Measurements from ENCODE around the gene SCLY. TPM values are rescaled to one million over a fixed set of nuclear protein-coding genes. Genes with fewer than 3 reads are reported as not detected.

The SCLY gene
- total and polyA plus RNA-seq, 2 of the 8 experiments (the other 6 are each of a cell fraction or from before 2014, with no cell fraction given): 79.0 to 79.5 TPM

DNA sequence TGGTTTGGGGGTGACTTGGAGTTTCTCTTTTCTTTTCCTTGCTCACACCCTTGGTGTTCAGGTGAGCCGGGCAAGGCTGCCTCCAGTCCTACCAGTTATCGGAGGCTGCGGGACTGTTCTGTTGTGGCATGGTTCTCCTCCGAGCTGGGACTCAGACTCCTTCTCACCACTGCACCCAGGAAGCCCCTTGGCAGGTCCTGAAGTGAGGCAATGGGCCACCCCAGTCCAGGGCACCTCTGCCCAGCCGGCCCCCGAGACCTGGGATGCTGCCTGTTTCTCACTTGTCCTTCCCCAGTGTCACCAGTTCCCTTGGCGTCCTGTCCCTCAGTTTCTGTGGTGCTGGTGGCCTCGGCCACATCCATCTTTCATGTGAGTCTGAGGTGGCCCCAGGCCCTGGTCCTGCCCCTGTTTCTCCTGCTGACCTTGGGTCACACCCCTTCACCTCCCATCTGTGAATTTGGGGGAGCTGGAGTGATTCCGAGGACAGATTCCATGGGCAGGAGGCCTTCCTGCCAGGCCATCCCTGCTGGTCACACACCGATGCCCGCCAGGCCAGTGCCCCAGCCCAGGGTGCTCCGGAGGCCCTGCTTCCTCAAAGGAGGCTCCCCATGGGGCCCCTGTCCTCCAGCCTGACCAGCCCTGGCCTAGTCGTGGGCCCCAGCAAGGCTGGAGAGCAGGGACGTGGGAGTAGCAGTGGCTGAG lies 71.1 kb downstream of the SCLY start:
- Histone ChIP-seq H4K91ac (replicated peaks; ENCODE audit: insufficient read length, low read length) (no peak overlapping the region), H3K4me1 (replicated peaks in 1 of 4; ENCODE audit: control insufficient read depth in 3 of 4, insufficient read depth in 4 of 4, low read length in 3 of 4) (peaks cover 0 to 13% (median 0%) of the 10 kb centered on the region in 4 experiments; a peak in 2 of 7 replicates), H3K4me3 (ENCODE audit: extremely low read depth in 1 of 4, insufficient read depth in 2 of 4, low read depth in 3 of 4, low read length in 4 of 4) (no peak overlapping the region), H4K8ac (ENCODE audit: extremely low read depth, insufficient read depth, low read length) (no peak overlapping the region), H3K36me3 (ENCODE audit: control insufficient read depth in 2 of 4, insufficient read depth in 4 of 4, low read length in 3 of 4) (no peaks in the 10 kb centered on the region), H2BK120ac (replicated peaks; ENCODE audit: low read depth, low read length) (no peak overlapping the region), H2BK20ac (ENCODE audit: low read length) (no peak overlapping the region), H2AK5ac (ENCODE audit: low read depth, low read length) (0 out of 2 replicates have a peak overlapping the region, but pooled peaks have one; percentile 82), H3K79me2 (ENCODE audit: control insufficient read depth in 1 of 2, insufficient read depth in 2 of 2, low read length in 2 of 2) (no peaks in the 10 kb centered on the region), H4K5ac (ENCODE audit: insufficient read length, low read depth, low read length) (no peak overlapping the region), H3K4ac (replicated peaks; ENCODE audit: insufficient read length, low read depth, low read length) (no peak overlapping the region), H3K18ac (ENCODE audit: extremely low read depth, low read length) (no peak overlapping the region), H2BK12ac (ENCODE audit: low read depth, low read length) (no peak overlapping the region), H3K9ac (replicated peaks in 1 of 4; ENCODE audit: extremely low read depth in 1 of 4, low read depth in 3 of 4, low read length in 3 of 4) (no peak overlapping the region), H3K23me2 (ENCODE audit: low read depth, low read length) (peaks cover 2% of the 10 kb centered on the region; the same call in 1 of the 2 replicates), H3K9me3 (ENCODE audit: insufficient read depth in 2 of 2, low read depth in 1 of 2, low read length in 1 of 2) (no peaks in the 10 kb centered on the region), H3K23ac (ENCODE audit: insufficient read length) (no peak overlapping the region), H3K56ac (replicated peaks; ENCODE audit: insufficient read length, low read depth, low read length) (no peak overlapping the region), H2BK15ac (ENCODE audit: low read length) (no peak overlapping the region), H4K20me1 (replicated peaks in 1 of 2; ENCODE audit: control insufficient read depth in 1 of 2, insufficient read depth in 2 of 2, low read length in 2 of 2) (peaks cover 0 to 3% of the 10 kb centered on the region in 2 experiments), H3K27ac (ENCODE audit: low read depth, low read length) (no peak overlapping the region), H2BK5ac (ENCODE audit: low read depth, low read length) (no peak overlapping the region), H3K79me1 (ENCODE audit: low read depth, low read length) (no peaks in the 10 kb centered on the region), H3K4me2 (ENCODE audit: insufficient read depth in 1 of 2, low read depth in 2 of 2, low read length in 2 of 2) (no peak overlapping the region), H3K14ac (ENCODE audit: insufficient read length) (no peak overlapping the region), H2AFZ (ENCODE audit: low read length) (no peak overlapping the region), H3K27me3 (replicated peaks in 1 of 4; ENCODE audit: control insufficient read depth in 3 of 4, extremely low read depth in 1 of 4, insufficient read depth in 3 of 4, low read length in 3 of 4) (no peaks in the 10 kb centered on the region)
- ChIA-PET CTCF (ENCODE audit: partially characterized antibody) (interaction anchor here (5.3 kb wide), 1 partner anchor 8 kb away, joined by 41 read pairs; the partner anchor contains the start of gene KLHL30), POLR2A (ENCODE audit: partially characterized antibody) (interaction anchor here (0.6 to 1.4 kb wide), 2 partner anchors 10 to 96 kb away, joined by 3 read pairs; no protein-coding TSS in a partner anchor)
- WGBS, 2 experiments (ENCODE audit: extremely low coverage in 1 of 2, insufficient coverage in 1 of 2, insufficient read length in 1 of 2, insufficient replicate concordance in 2 of 2, low coverage in 1 of 2, low lambda C conversion rate in 2 of 2, missing lambda C conversion rate in 1 of 2): 90% methylated on average over 12 of the region's 14 CpGs; no CpG with 5 or more reads in 1 of the 2 experiments
- FAIRE-seq: no peak
- DNase-seq (ENCODE audit: low read depth in 1 of 2, low spot score in 2 of 2): no peak
- TF ChIP-seq CEBPB (IDR thresholded peaks at IDR 0.05; ENCODE audit: low read depth, low read length) (no peak), ATF2 (IDR thresholded peaks at IDR 0.05; ENCODE audit: low read length) (no peak), SIX5 (IDR thresholded peaks at IDR 0.05; ENCODE audit: low read depth, low read length) (no peak), GABPA (IDR thresholded peaks at IDR 0.05; ENCODE audit: borderline replicate concordance, insufficient read depth, low read length) (no peak), NRF1 (IDR thresholded peaks at IDR 0.05; ENCODE audit: low read depth, low read length) (no peak), SIRT6 (IDR thresholded peaks at IDR 0.05; ENCODE audit: low read length) (no peak), CBX8 (IDR thresholded peaks at IDR 0.05; ENCODE audit: borderline replicate concordance, low read depth, low read length) (no peak), TAF7 (optimal IDR thresholded peaks at IDR 0.05; ENCODE audit: borderline replicate concordance, low read depth, low read length) (no peak), SP2 (IDR thresholded peaks at IDR 0.05; ENCODE audit: low read length) (no peak), JUND (IDR thresholded peaks at IDR 0.05; ENCODE audit: low read length) (no peak), FOSL1 (IDR thresholded peaks at IDR 0.05; ENCODE audit: insufficient read depth, low read depth, low read length) (no peak), ASH2L (IDR thresholded peaks at IDR 0.05; ENCODE audit: low read length) (no peak)
